Fibroblast of lung (primary cell): ENCODE data around the gene KLHL29.

ENCODE experiments used
- EZH2 ChIP-seq: IDR thresholded peaks from 2 replicates; pipeline ENCODE4 v1.5.1; 2012; ENCODE audit warnings: low read length, control low read depth, mild to moderate bottlenecking; ENCODE audit errors: missing control alignments
- TF ChIP-seq, protein P1 (sequence below), 2 donors: IDR thresholded peaks in 1 of 2; conservative IDR thresholded peaks in 1 of 2; 1 replicate in 1 of 2; 2 replicates in 1 of 2; pipeline ENCODE4 v1.5.1; 2011 to 2012; ENCODE audit warnings: low read length in 2 of 2, control low read depth in 1 of 2, inconsistent platforms in 1 of 2, low read depth in 1 of 2, mild to moderate bottlenecking in 1 of 2

DNA sequence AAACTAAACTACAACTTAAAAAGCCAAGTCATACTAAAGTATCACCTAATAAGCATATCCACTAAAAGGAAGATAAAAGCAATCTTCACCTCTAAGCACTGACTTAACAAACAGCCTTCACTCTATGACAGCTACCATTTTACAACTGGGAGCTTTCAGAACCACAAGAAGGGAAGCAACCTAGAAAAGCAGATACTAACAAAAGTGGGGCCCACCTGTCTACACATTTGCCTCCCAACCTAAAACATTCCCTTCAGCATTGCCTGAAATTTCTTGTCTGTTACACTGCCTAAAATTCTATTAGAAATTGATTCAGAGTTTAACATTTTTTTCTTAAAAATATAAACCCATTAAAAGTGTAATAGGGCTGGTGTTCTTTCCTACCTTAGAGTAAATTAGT lies 370.0 kb downstream of the KLHL29 start:
- TF ChIP-seq, protein P1, sequence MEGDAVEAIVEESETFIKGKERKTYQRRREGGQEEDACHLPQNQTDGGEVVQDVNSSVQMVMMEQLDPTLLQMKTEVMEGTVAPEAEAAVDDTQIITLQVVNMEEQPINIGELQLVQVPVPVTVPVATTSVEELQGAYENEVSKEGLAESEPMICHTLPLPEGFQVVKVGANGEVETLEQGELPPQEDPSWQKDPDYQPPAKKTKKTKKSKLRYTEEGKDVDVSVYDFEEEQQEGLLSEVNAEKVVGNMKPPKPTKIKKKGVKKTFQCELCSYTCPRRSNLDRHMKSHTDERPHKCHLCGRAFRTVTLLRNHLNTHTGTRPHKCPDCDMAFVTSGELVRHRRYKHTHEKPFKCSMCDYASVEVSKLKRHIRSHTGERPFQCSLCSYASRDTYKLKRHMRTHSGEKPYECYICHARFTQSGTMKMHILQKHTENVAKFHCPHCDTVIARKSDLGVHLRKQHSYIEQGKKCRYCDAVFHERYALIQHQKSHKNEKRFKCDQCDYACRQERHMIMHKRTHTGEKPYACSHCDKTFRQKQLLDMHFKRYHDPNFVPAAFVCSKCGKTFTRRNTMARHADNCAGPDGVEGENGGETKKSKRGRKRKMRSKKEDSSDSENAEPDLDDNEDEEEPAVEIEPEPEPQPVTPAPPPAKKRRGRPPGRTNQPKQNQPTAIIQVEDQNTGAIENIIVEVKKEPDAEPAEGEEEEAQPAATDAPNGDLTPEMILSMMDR (conservative IDR thresholded peaks at IDR 0.05 in 1 of 2, IDR thresholded peaks at IDR 0.05 in 1 of 2; ENCODE audit: low read depth in 1 of 2, low read length in 2 of 2), result no peak
- no peak for TF ChIP-seq EZH2
